ENCODE measurements around the gene G3BP2. TPM values are rescaled to one million over a fixed set of nuclear protein-coding genes. Genes with fewer than 3 reads are reported as not detected.

Gene G3BP2
- polyA plus RNA-seq, 2 of the 4 experiments (the other 2 are of a cell fraction), result 159 to 179 TPM

GRCh38 chr4:75658876-75659275 is 14.3 kb downstream of the G3BP2 start:
- CTCF ChIA-PET, result interaction anchor here (0.7 kb wide), 1 partner anchor 39 kb away, joined by 4 read pairs; no protein-coding TSS in a partner anchor
- Histone ChIP-seq H3K4me1 (peaks cover 25% of the 10 kb centered on the region; the same call in 2 of the 3 replicates), H3K4me2 (0 out of 3 replicates have a peak overlapping the region, but pooled peaks have one; percentile 19), H3K27ac (no peak overlapping the region), H3K4me3 (no peak overlapping the region), H3K9me3 (no peaks in the 10 kb centered on the region)
- no peak for ATAC-seq
- TF ChIP-seq FOSL2 (IDR thresholded peaks at IDR 0.05), result no peak
- TF ChIP-seq FOSL2 (CRISPR knock-in tag; IDR thresholded peaks at IDR 0.05), result 0 out of 2 replicates have a peak, but pooled peaks have one; percentile 16
- no peak for TF ChIP-seq GATA3 (IDR thresholded peaks at IDR 0.05; ENCODE audit: borderline replicate concordance)
- 81% methylated on average over 4 of the region's 4 CpGs for WGBS (ENCODE audit: missing lambda C conversion rate)
- FAIRE-seq, result no peak
- POLR2A ChIA-PET, result no interaction called here
- peak in 1 of 2 experiments; percentile 3 for DNase-seq (ENCODE audit: low read depth in 1 of 2, low spot score in 1 of 2)

- ATAC-seq, result no peak
- POLR2A ChIA-PET, result no interaction called here
- no peaks in the 10 kb centered on the region for H3K9me3 ChIP-seq
- H3K4me2 ChIP-seq, result no peak overlapping the region
- no peak for TF ChIP-seq NPAS2 (CRISPR knock-in tag; IDR thresholded peaks at IDR 0.05; ENCODE audit: borderline replicate concordance)
- no peak overlapping the region for H3K4me3 ChIP-seq
- H3K4me1 ChIP-seq, result peaks cover 27% of the 10 kb centered on the region; the same call in 2 of the 3 replicates
- WGBS (ENCODE audit: missing lambda C conversion rate), result 90% methylated on average over 2 of the region's 2 CpGs
- no peak for DNase-seq (ENCODE audit: low read depth in 1 of 2, low spot score in 1 of 2)
- no peak for FAIRE-seq
- H3K27ac ChIP-seq, result no peak overlapping the region
- CTCF ChIA-PET, result interaction anchor here (0.7 to 1.8 kb wide), 4 partner anchors 10 to 1312 kb away, joined by 3 read pairs; no protein-coding TSS in a partner anchor
Observed at GRCh38 chr4:75655562-75655961, 17.6 kb downstream of the G3BP2 start.

- no peak for TF ChIP-seq CBX8 (IDR thresholded peaks at IDR 0.05)
- TF ChIP-seq FOXS1 (CRISPR knock-in tag; IDR thresholded peaks at IDR 0.05), result no peak
- TF ChIP-seq REST (IDR thresholded peaks at IDR 0.05), result no peak
- no peak for TF ChIP-seq EP300 (IDR thresholded peaks at IDR 0.05)
- no peak for TF ChIP-seq USF2 (IDR thresholded peaks at IDR 0.05)
- no peak for TF ChIP-seq ATOH8 (CRISPR knock-in tag; IDR thresholded peaks at IDR 0.05; ENCODE audit: low read depth)
- TF ChIP-seq KDM5A (IDR thresholded peaks at IDR 0.05), result no peak
- TF ChIP-seq NFE2L2 (conservative IDR thresholded peaks at IDR 0.05; ENCODE audit: low read length), result no peak
- TF ChIP-seq ZC3H11A (IDR thresholded peaks at IDR 0.05), result no peak
- no peak for TF ChIP-seq CBX2 (IDR thresholded peaks at IDR 0.05; ENCODE audit: borderline replicate concordance, low read depth)
- TF ChIP-seq KDM1A (IDR thresholded peaks at IDR 0.05; ENCODE audit: low read depth), result no peak
- TF ChIP-seq ESRRA (IDR thresholded peaks at IDR 0.05; ENCODE audit: borderline replicate concordance, low read length), result no peak
- Histone ChIP-seq H3K4me2 (no peak overlapping the region), H3K27ac (no peak overlapping the region), H3K4me1 (peaks cover 20% of the 10 kb centered on the region; the same call in 2 of the 3 replicates), H3K4me3 (no peak overlapping the region), H3K9me3 (no peaks in the 10 kb centered on the region)
- ATAC-seq (no peak), DNase-seq (ENCODE audit: low read depth in 1 of 2, low spot score in 1 of 2) (no peak), FAIRE-seq (no peak)
- POLR2A ChIA-PET, result no interaction called here
- 79% methylated on average over 1 of the region's 1 CpG for WGBS (ENCODE audit: missing lambda C conversion rate)
- CTCF ChIA-PET, result interaction anchor here (0.7 to 1.8 kb wide), 3 partner anchors 9 to 1311 kb away, joined by 3 read pairs; no protein-coding TSS in a partner anchor
Observed at GRCh38 chr4:75654905-75655304, 18.3 kb downstream of the G3BP2 start.

All from A549 (cell line).